ENCODE results near the gene LRRC8C. TPM values are rescaled to one million over a fixed set of nuclear protein-coding genes. Genes with fewer than 3 reads are reported as not detected.
"Not testable (repeated sequence)": the region's sequence is repeated elsewhere in the genome, so short reads cannot be mapped to it uniquely, and the experiment has no call there.

Gene LRRC8C
- total and polyA plus RNA-seq, 8 donors = 0.63 to 3.5 (median 1.1) TPM

DNA sequence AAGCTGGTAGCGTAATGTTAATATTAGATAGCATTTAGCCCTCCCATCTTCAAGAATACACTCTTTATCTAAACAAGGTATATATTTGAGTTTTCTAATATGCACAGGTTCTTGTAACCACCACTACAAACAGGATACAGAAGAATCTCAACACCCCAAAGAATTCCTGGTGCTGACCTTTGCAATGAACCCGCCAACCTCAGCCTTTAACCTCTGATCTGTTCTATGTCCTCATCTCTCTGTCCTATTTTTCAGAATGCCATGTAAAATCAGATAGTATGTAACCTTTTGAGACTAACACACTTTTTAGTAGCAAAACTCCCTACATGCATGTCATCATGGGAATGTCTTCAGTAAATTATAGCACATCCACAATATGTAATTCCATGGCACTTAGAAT is 71.1 kb downstream of the LRRC8C start:
- no peak for ATAC-seq
- no peaks in the 10 kb centered on the region for H3K27me3 ChIP-seq
- no peaks in the 10 kb centered on the region for H3K9me3 ChIP-seq
- H3K4me3 ChIP-seq = no peak overlapping the region
- no peak overlapping the region for H3K27ac ChIP-seq
- H3K4me1 ChIP-seq = no peaks in the 10 kb centered on the region
- TF ChIP-seq CTCF (IDR thresholded peaks at IDR 0.05) = no peak
- DNase-seq = no peak
- no peak for FAIRE-seq
- 75 to 98% methylated on average over 2 of the region's 2 CpGs for WGBS, 2 donors
- intact Hi-C loops (cut with DNase I) = no loop called here
- H3K36me3 ChIP-seq = no peaks in the 10 kb centered on the region

DNA sequence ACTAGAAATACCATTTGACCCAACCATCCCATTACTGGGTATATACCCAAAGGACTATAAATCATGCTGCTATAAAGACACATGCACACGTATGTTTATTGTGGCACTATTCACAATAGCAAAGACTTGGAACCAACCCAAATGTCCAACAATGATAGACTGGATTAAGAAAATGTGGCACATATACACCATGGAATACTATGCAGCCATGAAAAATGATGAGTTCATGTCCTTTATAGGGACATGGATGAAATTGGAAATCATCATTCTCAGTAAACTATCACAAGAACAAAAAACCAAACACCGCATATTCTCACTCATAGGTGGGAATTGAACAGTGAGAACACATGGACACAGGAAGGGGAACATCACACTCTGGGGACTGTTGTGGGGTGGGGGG is 72.0 kb downstream of the LRRC8C start:
- H3K36me3 ChIP-seq; H3K4me3 ChIP-seq; H3K4me1 ChIP-seq; intact Hi-C loops (cut with DNase I); H3K27me3 ChIP-seq; DNase-seq; FAIRE-seq; H3K27ac ChIP-seq; ATAC-seq; H3K9me3 ChIP-seq: not testable (repeated sequence)
- no CpG with 5 or more reads among the region's 2 CpGs for WGBS, 2 donors

GRCh38 chr1:89705901-89706699 is 73.2 kb downstream of the LRRC8C start:
- FAIRE-seq = no peak
- WGBS, 2 donors = 60 to 62% methylated on average over 6 of the region's 6 CpGs
- Histone ChIP-seq H3K4me3 (no peak overlapping the region), H3K27me3 (no peaks in the 10 kb centered on the region), H3K36me3 (no peaks in the 10 kb centered on the region), H3K27ac (no peak overlapping the region), H3K4me1 (no peaks in the 10 kb centered on the region), H3K9me3 (no peaks in the 10 kb centered on the region)
- no peak for ATAC-seq
- DNase-seq = no peak
- intact Hi-C loops (cut with DNase I) = no loop called here
- no peak for TF ChIP-seq CTCF (IDR thresholded peaks at IDR 0.05)

GRCh38 chr1:89706700-89707012 is 73.7 kb downstream of the LRRC8C start:
- H3K9me3 ChIP-seq = no peaks in the 10 kb centered on the region
- DNase-seq (no peak), ATAC-seq (no peak), FAIRE-seq (no peak)
- H3K36me3 ChIP-seq = no peaks in the 10 kb centered on the region
- TF ChIP-seq CTCF (IDR thresholded peaks at IDR 0.05) = no peak
- H3K27ac ChIP-seq = no peak overlapping the region
- intact Hi-C loops (cut with DNase I) = no loop called here
- H3K4me3 ChIP-seq = no peak overlapping the region
- H3K4me1 ChIP-seq = no peaks in the 10 kb centered on the region
- no peaks in the 10 kb centered on the region for H3K27me3 ChIP-seq

- DNase-seq = no peak
- no peaks in the 10 kb centered on the region for H3K9me3 ChIP-seq
- no peak for ATAC-seq
- H3K4me1 ChIP-seq = no peaks in the 10 kb centered on the region
- H3K27me3 ChIP-seq = no peaks in the 10 kb centered on the region
- no peak overlapping the region for H3K27ac ChIP-seq
- no peak for TF ChIP-seq CTCF (IDR thresholded peaks at IDR 0.05)
- FAIRE-seq = no peak
- intact Hi-C loops (cut with DNase I) = no loop called here
- no peaks in the 10 kb centered on the region for H3K36me3 ChIP-seq
- no peak overlapping the region for H3K4me3 ChIP-seq
- 78 to 79% methylated on average over 6 of the region's 6 CpGs for WGBS, 2 donors
These were observed 75.9 kb downstream of the LRRC8C start for GRCh38 chr1:89708751-89709375.
